Astrocyte (in vitro differentiated cells and primary cell): ENCODE data around the gene SLC12A3.

Source experiments
- EZH2 ChIP-seq: IDR thresholded peaks from 2 replicates; pipeline ENCODE4 v1.6.1; 2012; ENCODE audit warnings: mild to moderate bottlenecking, low read length, inconsistent platforms; ENCODE audit not compliant: insufficient read depth
- TF ChIP-seq, protein P1 (sequence below): IDR thresholded peaks from 2 replicates; pipeline ENCODE4 v1.5.1; 2011; ENCODE audit warnings: low read depth, mild to moderate bottlenecking, inconsistent platforms, low read length, moderate library complexity; ENCODE audit not compliant: insufficient read depth

GRCh38 chr16:56856876-56857447 is 8.0 kb upstream of the SLC12A3 start:
- TF ChIP-seq, protein P1, sequence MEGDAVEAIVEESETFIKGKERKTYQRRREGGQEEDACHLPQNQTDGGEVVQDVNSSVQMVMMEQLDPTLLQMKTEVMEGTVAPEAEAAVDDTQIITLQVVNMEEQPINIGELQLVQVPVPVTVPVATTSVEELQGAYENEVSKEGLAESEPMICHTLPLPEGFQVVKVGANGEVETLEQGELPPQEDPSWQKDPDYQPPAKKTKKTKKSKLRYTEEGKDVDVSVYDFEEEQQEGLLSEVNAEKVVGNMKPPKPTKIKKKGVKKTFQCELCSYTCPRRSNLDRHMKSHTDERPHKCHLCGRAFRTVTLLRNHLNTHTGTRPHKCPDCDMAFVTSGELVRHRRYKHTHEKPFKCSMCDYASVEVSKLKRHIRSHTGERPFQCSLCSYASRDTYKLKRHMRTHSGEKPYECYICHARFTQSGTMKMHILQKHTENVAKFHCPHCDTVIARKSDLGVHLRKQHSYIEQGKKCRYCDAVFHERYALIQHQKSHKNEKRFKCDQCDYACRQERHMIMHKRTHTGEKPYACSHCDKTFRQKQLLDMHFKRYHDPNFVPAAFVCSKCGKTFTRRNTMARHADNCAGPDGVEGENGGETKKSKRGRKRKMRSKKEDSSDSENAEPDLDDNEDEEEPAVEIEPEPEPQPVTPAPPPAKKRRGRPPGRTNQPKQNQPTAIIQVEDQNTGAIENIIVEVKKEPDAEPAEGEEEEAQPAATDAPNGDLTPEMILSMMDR, result no peak
- no peak for TF ChIP-seq EZH2
